Activated CD8-positive, alpha-beta memory T cell treated with anti-CD3 and anti-CD28 coated beads, Interleukin-2, amount 10 ng/mL, durations not matched to agents 7 days and 5 days (primary cell): ENCODE data around the gene OTP. TPM values are rescaled to one million over a fixed set of nuclear protein-coding genes. Genes with fewer than 3 reads are reported as not detected.
A peak's percentile ranks its signal among the peaks of the same experiment; 100 is the strongest.

ENCODE experiments used
- ATAC-seq: fragments of 150-1000 bp; cut with Tn5 transposase; one replicate; pipeline ENCODE4 v1.10.0; 2021; ENCODE audit warnings: moderate library complexity
- CTCF ChIA-PET: fragments of 350-600 bp; sonication (Branson Sonifier 250); formaldehyde crosslinking; loops from one replicate; lab custom pipeline; 2021; ENCODE audit warnings: antibody characterized with exemption; lab: Charles Lee
- DNase-seq: peaks from one replicate; pipeline ENCODE4 v3.0.0-alpha.2; 2020
- H3K27ac Mint-ChIP-seq: one replicate; pipeline ENCODE4 v1.8.0; 2021; ENCODE audit warnings: mild to moderate bottlenecking, mixed read lengths
- H3K27me3 Mint-ChIP-seq: one replicate; pipeline ENCODE4 v1.8.0; 2021; ENCODE audit warnings: mixed read lengths
- H3K36me3 Mint-ChIP-seq: one replicate; pipeline ENCODE4 v1.8.0; 2021; ENCODE audit warnings: mild to moderate bottlenecking, mixed read lengths
- H3K4me1 Mint-ChIP-seq: one replicate; pipeline ENCODE4 v1.8.0; 2021; ENCODE audit warnings: mixed read lengths
- H3K4me3 Mint-ChIP-seq: one replicate; pipeline ENCODE4 v1.8.0; 2021; ENCODE audit warnings: mild to moderate bottlenecking, moderate library complexity, mixed read lengths
- H3K9me3 Mint-ChIP-seq: one replicate; pipeline ENCODE4 v1.8.0; 2022; ENCODE audit warnings: low read depth, mixed read lengths
- total RNA-seq, 2 experiments: library from RNA; stranded (reverse); gene quantifications; one replicate each; pipeline ENCODE4 v1.2.3, GENCODE V29; 2021

Gene OTP
- total RNA-seq, 2 experiments from 2014 or later = 0.05 TPM; not detected in 1

DNA sequence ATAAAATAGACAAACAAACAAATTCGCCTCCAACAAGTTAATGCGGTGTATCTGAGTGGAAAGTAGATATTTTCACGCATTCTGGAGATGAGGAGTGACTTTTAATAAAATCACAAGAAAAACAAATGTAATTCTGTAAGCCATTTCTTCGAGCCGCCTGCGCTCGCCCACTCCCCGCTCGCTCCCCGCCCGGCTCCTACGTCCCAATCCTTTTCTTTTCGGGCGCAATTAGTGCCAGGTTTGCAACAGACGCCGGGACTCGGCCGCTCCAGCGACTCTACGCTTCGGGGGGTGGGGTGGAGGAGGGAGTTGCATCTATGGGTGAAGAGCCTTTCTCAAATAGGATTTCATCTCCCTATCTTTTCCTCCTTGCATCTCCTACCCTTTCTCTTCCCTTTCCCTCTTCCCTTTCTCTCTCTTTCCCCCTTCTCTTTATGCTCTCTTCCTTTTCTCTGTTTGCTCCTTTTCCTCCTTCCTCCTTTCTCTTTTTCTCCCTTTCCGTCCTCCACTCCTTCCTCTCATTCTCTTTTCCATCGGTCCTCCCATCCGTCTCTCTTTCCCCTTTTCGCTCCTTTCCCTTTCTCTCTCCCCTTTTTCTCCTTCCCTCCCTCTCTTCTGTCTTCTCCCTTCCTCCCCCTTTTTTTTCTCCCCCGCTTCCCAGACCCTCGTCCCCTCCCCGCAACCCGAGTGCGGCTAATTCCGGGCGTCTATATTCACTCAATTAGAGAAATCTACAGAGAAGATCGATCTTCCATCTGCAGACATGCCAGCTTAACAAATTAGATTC is 6.1 kb upstream of the OTP start:
- no peak for DNase-seq
- no peak for ATAC-seq
- H3K36me3 Mint-ChIP-seq = peaks cover 6% of the 10 kb centered on the region
- peaks cover 93% of the 10 kb centered on the region for H3K27me3 Mint-ChIP-seq
- peaks cover 18% of the 10 kb centered on the region for H3K4me1 Mint-ChIP-seq
- no peaks in the 10 kb centered on the region for H3K9me3 Mint-ChIP-seq
- CTCF ChIA-PET = interaction anchor here (1.7 kb wide), 1 partner anchor 13 kb away, joined by 7 read pairs; no protein-coding TSS in a partner anchor
- H3K27ac Mint-ChIP-seq = no peak overlapping the region
- no peak overlapping the region for H3K4me3 Mint-ChIP-seq

DNA sequence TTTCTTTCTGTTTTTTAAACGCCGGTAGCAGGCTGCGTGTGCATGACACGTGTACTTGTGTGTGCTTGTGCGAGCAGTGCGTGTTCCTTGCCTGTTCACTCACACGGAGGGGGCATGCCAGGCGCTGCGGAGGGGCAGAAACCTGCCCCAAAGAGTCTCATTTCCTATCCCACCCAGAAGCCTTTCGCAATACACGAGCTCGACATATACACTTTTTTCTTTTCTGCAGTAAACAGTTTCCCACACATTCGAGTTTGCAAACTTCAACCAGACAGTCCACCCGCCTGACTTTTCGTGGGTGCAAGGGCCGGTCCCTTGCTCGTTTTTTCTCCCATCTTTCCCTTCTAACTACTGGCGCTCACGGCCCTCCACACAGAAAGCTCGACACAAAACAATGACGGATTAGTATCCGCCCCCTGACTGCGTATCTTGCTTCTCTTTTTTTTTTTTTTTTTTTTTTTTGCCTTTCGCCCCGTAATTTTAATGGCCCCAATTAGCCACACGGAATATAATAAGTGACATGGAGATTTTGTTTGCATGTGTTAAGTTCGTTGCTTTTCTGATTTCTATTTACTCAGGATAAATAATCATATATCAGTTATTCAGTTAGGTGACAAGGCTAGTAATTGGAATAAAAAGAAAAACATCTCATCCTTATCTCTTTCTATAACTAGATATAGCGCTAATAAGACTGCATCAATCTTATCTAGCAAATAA is 5.3 kb upstream of the OTP start:
- Mint-ChIP-seq H3K4me3 (peak overlapping the region; percentile 7), H3K4me1 (peaks cover 20% of the 10 kb centered on the region), H3K27me3 (peaks cover 95% of the 10 kb centered on the region), H3K36me3 (peaks cover 8% of the 10 kb centered on the region), H3K9me3 (no peaks in the 10 kb centered on the region), H3K27ac (no peak overlapping the region)
- ATAC-seq (no peak), DNase-seq (no peak)
- CTCF ChIA-PET = interaction anchor here (0.7 to 0.9 kb wide), 2 partner anchors 13 to 46 kb away, joined by 3 read pairs; no protein-coding TSS in a partner anchor

GRCh38 chr5:77642738-77643653 is 4.5 kb upstream of the OTP start:
- no peaks in the 10 kb centered on the region for H3K9me3 Mint-ChIP-seq
- no peak overlapping the region for H3K4me3 Mint-ChIP-seq
- CTCF ChIA-PET = interaction anchor here (0.7 to 0.9 kb wide), 2 partner anchors 12 to 45 kb away, joined by 3 read pairs; no protein-coding TSS in a partner anchor
- DNase-seq (no peak), ATAC-seq (no peak)
- H3K4me1 Mint-ChIP-seq = peaks cover 20% of the 10 kb centered on the region
- peaks cover 8% of the 10 kb centered on the region for H3K36me3 Mint-ChIP-seq
- H3K27ac Mint-ChIP-seq = no peak overlapping the region
- peaks cover 94% of the 10 kb centered on the region for H3K27me3 Mint-ChIP-seq

GRCh38 chr5:77641963-77642737 is 3.6 kb upstream of the OTP start:
- Mint-ChIP-seq H3K9me3 (no peaks in the 10 kb centered on the region), H3K4me1 (peaks cover 23% of the 10 kb centered on the region), H3K4me3 (no peak overlapping the region), H3K27ac (no peak overlapping the region), H3K36me3 (peaks cover 14% of the 10 kb centered on the region), H3K27me3 (peaks cover 96% of the 10 kb centered on the region)
- ATAC-seq (no peak), DNase-seq (no peak)
- CTCF ChIA-PET = interaction anchor here (1.7 kb wide), 1 partner anchor 10 kb away, joined by 3 read pairs; no protein-coding TSS in a partner anchor

DNA sequence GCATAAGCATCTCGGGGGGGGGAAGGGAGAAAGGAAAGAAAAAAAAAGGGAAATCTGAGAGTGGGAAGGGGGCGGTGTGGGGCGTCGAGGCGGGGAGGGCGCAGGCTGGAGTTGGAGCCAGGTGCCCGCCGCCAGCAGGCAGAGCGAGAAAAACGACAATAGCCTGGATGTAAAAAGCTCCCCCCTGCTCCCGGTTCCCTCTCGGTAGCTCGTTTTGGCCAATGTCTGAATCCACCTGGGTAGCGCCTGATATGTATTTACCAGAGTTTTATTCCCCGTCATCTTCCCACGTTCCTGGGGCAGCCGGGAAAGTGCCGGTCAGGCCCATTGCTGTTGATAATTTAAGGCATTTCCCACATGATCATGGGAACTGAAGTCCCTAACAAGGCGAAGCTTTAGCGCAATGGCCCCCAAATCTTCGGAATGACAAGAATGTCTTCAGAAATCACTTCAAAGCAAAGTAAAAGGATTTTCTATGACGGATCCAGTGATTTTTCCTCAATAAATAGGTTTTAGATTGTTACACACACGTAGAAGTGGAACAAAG is 3.0 kb upstream of the OTP start:
- DNase-seq (no peak), ATAC-seq (no peak)
- Mint-ChIP-seq H3K27ac (peak overlapping the region; percentile 69), H3K4me3 (no peak overlapping the region), H3K4me1 (peaks cover 23% of the 10 kb centered on the region), H3K36me3 (peaks cover 14% of the 10 kb centered on the region), H3K27me3 (peaks cover 93% of the 10 kb centered on the region), H3K9me3 (no peaks in the 10 kb centered on the region)
- CTCF ChIA-PET = interaction anchor here (1.7 kb wide), 1 partner anchor 9 kb away, joined by 3 read pairs; no protein-coding TSS in a partner anchor

- peaks cover 23% of the 10 kb centered on the region for H3K4me1 Mint-ChIP-seq
- no peaks in the 10 kb centered on the region for H3K9me3 Mint-ChIP-seq
- DNase-seq = no peak
- CTCF ChIA-PET = interaction anchor here (1.7 kb wide), 1 partner anchor 9 kb away, joined by 3 read pairs; no protein-coding TSS in a partner anchor
- H3K36me3 Mint-ChIP-seq = peaks cover 16% of the 10 kb centered on the region
- no peak overlapping the region for H3K4me3 Mint-ChIP-seq
- H3K27ac Mint-ChIP-seq = peak overlapping the region; percentile 69
- peaks cover 93% of the 10 kb centered on the region for H3K27me3 Mint-ChIP-seq
- ATAC-seq = no peak
Observed at GRCh38 chr5:77640589-77641396, 2.3 kb upstream of the OTP start.

- ATAC-seq (no peak), DNase-seq (no peak)
- Mint-ChIP-seq H3K27me3 (peaks cover 80% of the 10 kb centered on the region), H3K36me3 (peaks cover 16% of the 10 kb centered on the region), H3K9me3 (no peaks in the 10 kb centered on the region), H3K27ac (peak overlapping the region; percentile 55), H3K4me3 (no peak overlapping the region), H3K4me1 (peaks cover 17% of the 10 kb centered on the region)
- CTCF ChIA-PET = no interaction called here
Observed at GRCh38 chr5:77638763-77639671, 504 bp upstream of the OTP start.

DNA sequence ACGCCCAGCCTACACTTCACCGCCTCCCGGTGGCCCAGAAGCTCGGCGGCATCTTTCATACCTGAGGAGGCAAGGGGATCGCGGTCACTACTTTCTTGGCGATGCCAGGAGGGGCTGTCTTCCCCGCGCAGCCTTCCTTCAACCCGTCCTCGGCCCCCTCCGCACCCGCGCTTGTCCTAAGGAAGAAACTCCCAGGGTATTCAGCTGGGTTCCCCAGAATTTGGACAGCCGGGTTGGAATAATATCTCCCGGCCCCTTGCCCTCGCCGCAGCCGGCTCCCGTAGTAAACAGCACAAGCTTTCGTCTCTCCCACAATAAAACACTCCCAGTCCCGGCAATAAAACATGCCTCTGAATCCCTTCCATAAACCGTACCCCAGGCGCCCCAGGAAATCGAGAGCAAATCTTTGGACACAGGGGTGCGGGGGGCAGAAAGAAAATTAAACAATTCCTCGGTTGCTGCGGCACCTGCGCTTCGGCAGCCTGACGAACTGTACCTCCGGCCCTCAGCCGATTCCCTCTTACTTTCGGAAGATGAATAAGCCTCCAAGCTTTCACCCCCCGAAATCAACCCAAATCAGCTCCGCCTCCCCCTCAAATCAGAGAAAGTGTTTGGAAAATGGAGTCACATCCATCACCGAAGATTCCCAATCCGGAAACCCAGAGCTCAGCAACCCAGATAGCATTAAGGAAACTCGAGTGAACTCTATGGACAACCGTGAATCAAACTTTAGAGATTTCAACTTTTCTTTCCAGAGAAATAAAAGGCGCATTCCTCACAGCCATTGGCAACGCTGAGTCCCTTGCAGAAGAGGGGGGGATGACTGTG is 1.1 kb downstream of the OTP start:
- peak overlapping the region; percentile 68 for H3K27ac Mint-ChIP-seq
- ATAC-seq = no peak
- DNase-seq = no peak
- peaks cover 79% of the 10 kb centered on the region for H3K27me3 Mint-ChIP-seq
- peaks cover 11% of the 10 kb centered on the region for H3K4me1 Mint-ChIP-seq
- H3K4me3 Mint-ChIP-seq = peak overlapping the region; percentile 14
- CTCF ChIA-PET = interaction anchor here (0.9 kb wide), 1 partner anchor 10 kb away, joined by 3 read pairs; no protein-coding TSS in a partner anchor
- peaks cover 12% of the 10 kb centered on the region for H3K36me3 Mint-ChIP-seq
- no peaks in the 10 kb centered on the region for H3K9me3 Mint-ChIP-seq

DNA sequence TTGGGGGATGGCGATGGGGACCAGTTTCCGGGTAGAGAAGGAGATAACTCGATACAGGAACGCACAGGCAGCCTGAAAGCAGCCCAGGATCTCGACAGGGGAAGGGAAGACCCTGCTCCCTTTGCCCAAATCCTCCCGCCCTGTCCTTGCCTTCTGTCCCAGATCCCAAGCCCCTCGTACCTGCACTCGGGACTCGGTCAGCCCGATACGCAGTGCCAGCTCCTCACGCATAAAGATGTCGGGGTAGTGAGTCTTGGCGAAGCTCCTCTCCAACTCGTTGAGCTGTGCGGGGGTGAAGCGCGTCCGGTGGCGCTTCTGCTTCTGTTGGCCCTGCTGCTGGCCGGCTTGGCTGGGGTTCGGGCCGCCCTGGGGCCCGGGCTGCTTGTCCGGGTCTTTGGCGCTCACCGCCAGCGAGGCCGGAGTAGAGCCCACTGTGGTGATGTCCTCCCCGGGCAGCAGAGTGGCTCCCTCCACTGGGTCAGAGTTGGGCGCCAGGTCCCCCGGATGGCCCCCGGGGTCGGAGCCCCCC is 1.8 kb downstream of the OTP start:
- H3K36me3 Mint-ChIP-seq = peaks cover 12% of the 10 kb centered on the region
- H3K4me3 Mint-ChIP-seq = no peak overlapping the region
- CTCF ChIA-PET = no interaction called here
- ATAC-seq = no peak
- H3K4me1 Mint-ChIP-seq = peaks cover 13% of the 10 kb centered on the region
- DNase-seq = no peak
- H3K9me3 Mint-ChIP-seq = no peaks in the 10 kb centered on the region
- peak overlapping the region; percentile 52 for H3K27ac Mint-ChIP-seq
- peaks cover 79% of the 10 kb centered on the region for H3K27me3 Mint-ChIP-seq
